Right ventricle myocardium inferior (tissue), 1 donor: ENCODE data around the gene SYCP2. TPM values are rescaled to one million over a fixed set of nuclear protein-coding genes. Genes with fewer than 3 reads are reported as not detected.
"Not testable (repeated sequence)": the region's sequence is repeated elsewhere in the genome, so short reads cannot be mapped to it uniquely, and the experiment has no call there.

Experiments
- ATAC-seq: fragments of 200-7000 bp; cut with Tn5 transposase; one replicate; pipeline ENCODE4 v1.9.1; 2020; ENCODE audit warnings: mild to moderate bottlenecking, moderate library complexity
- DNase-seq: peaks from one replicate; pipeline ENCODE4 v3.0.0; 2021; ENCODE audit errors: missing footprints
- intact Hi-C: fragments of 100-400 bp; cut with DNase I; formaldehyde crosslinking; loops from one replicate; pipeline ENCODE4 v1.11.0; 2022
- total RNA-seq: library from RNA; stranded (reverse); fragmentation: NEBNext Ultra II Directional; extraction: Animal tissue kit (Norgen Biotek cat#: 25700); gene quantifications from one replicate; pipeline ENCODE4 v1.2.1, GENCODE V29; 2021
- donor health status: DM: no; HTN: yes; CAD: no; lungs with severe emphysema.

Gene SYCP2
- total RNA-seq, 1 donor from 2014 or later: 1.4 TPM

- ATAC-seq: no peak
- intact Hi-C loops: no loop called here
- DNase-seq: no peak
Observed at GRCh38 chr20:59861401-59861800, 72.0 kb downstream of the SYCP2 start.

GRCh38 chr20:59858425-59858824, 75.0 kb downstream of the SYCP2 start:
- no peak for ATAC-seq
- no peak for DNase-seq
- intact Hi-C loops: no loop called here

GRCh38 chr20:59857966-59858365, 75.5 kb downstream of the SYCP2 start:
- no peak for DNase-seq
- ATAC-seq: no peak
- intact Hi-C loops: no loop called here

- ATAC-seq, intact Hi-C loops, DNase-seq: not testable (repeated sequence)
Observed at GRCh38 chr20:59856941-59857340, 76.5 kb downstream of the SYCP2 start.

GRCh38 chr20:59856526-59856925, 76.9 kb downstream of the SYCP2 start:
- DNase-seq, intact Hi-C loops: not testable (repeated sequence)

GRCh38 chr20:59850018-59850641, 83.3 kb downstream of the SYCP2 start:
- ATAC-seq: no peak
- DNase-seq: no peak
- intact Hi-C loops: loop anchor here (1.0 kb wide), 1 partner anchor 67 kb away; no protein-coding TSS in a partner anchor

More at GRCh38 chr20:59856526-59856925, 76.9 kb downstream of the SYCP2 start:
- ATAC-seq: not testable (repeated sequence)

GRCh38 chr20:59848182-59848581, 85.3 kb downstream of the SYCP2 start:
- intact Hi-C loops: loop anchor here (10.0 kb wide), 1 partner anchor 253 kb away; no protein-coding TSS in a partner anchor
- ATAC-seq (no peak), DNase-seq (no peak)

GRCh38 chr20:59845472-59845871, 88.0 kb downstream of the SYCP2 start:
- no peak for ATAC-seq
- intact Hi-C loops: loop anchor here (10.0 kb wide), 1 partner anchor 251 kb away; no protein-coding TSS in a partner anchor
- no peak for DNase-seq

GRCh38 chr20:59839400-59839799, 94.0 kb downstream of the SYCP2 start:
- ATAC-seq (peak; percentile 71), DNase-seq (no peak)
- intact Hi-C loops: no loop called here

- no peak for ATAC-seq
- intact Hi-C loops: no loop called here
- DNase-seq: no peak
Observed at GRCh38 chr20:59837623-59838394, 95.6 kb downstream of the SYCP2 start.

GRCh38 chr20:59836767-59837166, 96.7 kb downstream of the SYCP2 start:
- ATAC-seq: no peak
- intact Hi-C loops: no loop called here
- no peak for DNase-seq

GRCh38 chr20:59835448-59836395, 97.7 kb downstream of the SYCP2 start:
- ATAC-seq: peak; percentile 72
- no peak for DNase-seq
- intact Hi-C loops: no loop called here

- DNase-seq: no peak
- intact Hi-C loops: no loop called here
- ATAC-seq: no peak
Observed at GRCh38 chr20:59835057-59835447, 98.4 kb downstream of the SYCP2 start.

GRCh38 chr20:59832406-59833363, 100.8 kb downstream of the SYCP2 start:
- DNase-seq: no peak
- intact Hi-C loops: no loop called here
- ATAC-seq: no peak

GRCh38 chr20:59831916-59832270, 101.5 kb downstream of the SYCP2 start:
- ATAC-seq (peak; percentile 60), DNase-seq (no peak)
- intact Hi-C loops: no loop called here

- DNase-seq (no peak), ATAC-seq (no peak)
- intact Hi-C loops: no loop called here
Observed at GRCh38 chr20:59831024-59831915, 102.2 kb downstream of the SYCP2 start.

GRCh38 chr20:59830665-59831023, 102.8 kb downstream of the SYCP2 start:
- intact Hi-C loops: no loop called here
- DNase-seq: no peak
- peak; percentile 59 for ATAC-seq
